IPS-20b (cell line): ENCODE measurements around the gene DTX1.

Experiments used
- H3K27ac ChIP-seq: one replicate; pipeline ENCODE4 v1.5.1; 2013; ENCODE audit warnings: low read length
- H3K27me3 ChIP-seq: 2 replicates; pipeline ENCODE4 v1.6.1; 2013; ENCODE audit warnings: mild to moderate bottlenecking, low read length, inconsistent platforms; ENCODE audit not compliant: insufficient read depth
- H3K36me3 ChIP-seq: 2 replicates; pipeline ENCODE4 v1.6.1; 2013; ENCODE audit warnings: low read depth, mild to moderate bottlenecking, inconsistent platforms, low read length, moderate library complexity; ENCODE audit not compliant: insufficient read depth
- H3K4me1 ChIP-seq: 2 replicates; pipeline ENCODE4 v1.6.1; 2013; ENCODE audit warnings: mild to moderate bottlenecking, control low read depth, inconsistent platforms, low read length, moderate library complexity; ENCODE audit not compliant: insufficient read depth
- H3K4me3 ChIP-seq: 2 replicates; pipeline ENCODE4 v1.5.1; 2013; ENCODE audit warnings: mild to moderate bottlenecking, low read length, inconsistent platforms
- H3K9ac ChIP-seq: 2 replicates; pipeline ENCODE4 v1.6.1; 2013; ENCODE audit warnings: low read depth, mild to moderate bottlenecking, inconsistent platforms, low read length, moderate library complexity
- H3K9me3 ChIP-seq: 2 replicates; pipeline ENCODE4 v1.6.1; 2013; ENCODE audit warnings: mild to moderate bottlenecking, low read depth, low read length, inconsistent platforms; ENCODE audit not compliant: insufficient read depth

DTX1 gene

GRCh38 chr12:113066813-113067400 is 10.4 kb downstream of the DTX1 start:
- Histone ChIP-seq H3K9ac (no peak overlapping the region), H3K4me1 (peaks cover 8% of the 10 kb centered on the region; the same call in 1 of the 2 replicates), H3K27me3 (peaks cover 27% of the 10 kb centered on the region), H3K36me3 (no peaks in the 10 kb centered on the region), H3K9me3 (no peaks in the 10 kb centered on the region), H3K4me3 (no peak overlapping the region), H3K27ac (no peak overlapping the region)

GRCh38 chr12:113067987-113068935 is 11.7 kb downstream of the DTX1 start:
- H3K4me3 ChIP-seq = no peak overlapping the region

GRCh38 chr12:113069149-113069548 is 12.6 kb downstream of the DTX1 start:
- no peaks in the 10 kb centered on the region for H3K4me1 ChIP-seq
- H3K36me3 ChIP-seq = no peaks in the 10 kb centered on the region
- no peak overlapping the region for H3K4me3 ChIP-seq
- peaks cover 10% of the 10 kb centered on the region for H3K27me3 ChIP-seq
- H3K9ac ChIP-seq = no peak overlapping the region
- H3K9me3 ChIP-seq = no peaks in the 10 kb centered on the region
- H3K27ac ChIP-seq = no peak overlapping the region

More at GRCh38 chr12:113067987-113068935, 11.7 kb downstream of the DTX1 start:
- Histone ChIP-seq H3K27ac (no peak overlapping the region), H3K9ac (no peak overlapping the region), H3K4me1 (no peaks in the 10 kb centered on the region), H3K36me3 (no peaks in the 10 kb centered on the region), H3K27me3 (peaks cover 17% of the 10 kb centered on the region), H3K9me3 (no peaks in the 10 kb centered on the region)

- H3K36me3 ChIP-seq = no peaks in the 10 kb centered on the region
- no peak overlapping the region for H3K4me3 ChIP-seq
- H3K27ac ChIP-seq = no peak overlapping the region
- H3K4me1 ChIP-seq = no peaks in the 10 kb centered on the region
- peaks cover 10% of the 10 kb centered on the region for H3K27me3 ChIP-seq
- H3K9me3 ChIP-seq = no peaks in the 10 kb centered on the region
- no peak overlapping the region for H3K9ac ChIP-seq
These were observed 13.2 kb downstream of the DTX1 start for GRCh38 chr12:113069751-113070116.

- no peak overlapping the region for H3K27ac ChIP-seq
- H3K9me3 ChIP-seq = no peaks in the 10 kb centered on the region
- no peak overlapping the region for H3K4me3 ChIP-seq
- H3K9ac ChIP-seq = no peak overlapping the region
- no peaks in the 10 kb centered on the region for H3K36me3 ChIP-seq
- H3K4me1 ChIP-seq = no peaks in the 10 kb centered on the region
- H3K27me3 ChIP-seq = peaks cover 13% of the 10 kb centered on the region
These were observed 13.8 kb downstream of the DTX1 start for GRCh38 chr12:113070117-113070906.

- Histone ChIP-seq H3K27me3 (peaks cover 24% of the 10 kb centered on the region), H3K36me3 (no peaks in the 10 kb centered on the region), H3K4me1 (no peaks in the 10 kb centered on the region), H3K4me3 (no peak overlapping the region), H3K9me3 (no peaks in the 10 kb centered on the region), H3K27ac (no peak overlapping the region), H3K9ac (no peak overlapping the region)
These were observed 14.9 kb downstream of the DTX1 start for GRCh38 chr12:113071135-113072112.

- Histone ChIP-seq H3K4me1 (no peaks in the 10 kb centered on the region), H3K9me3 (no peaks in the 10 kb centered on the region), H3K4me3 (no peak overlapping the region), H3K27ac (no peak overlapping the region), H3K9ac (no peak overlapping the region), H3K36me3 (no peaks in the 10 kb centered on the region), H3K27me3 (peaks cover 31% of the 10 kb centered on the region)
These were observed 15.6 kb downstream of the DTX1 start for GRCh38 chr12:113072136-113072535.

GRCh38 chr12:113073586-113073985 is 17.1 kb downstream of the DTX1 start:
- Histone ChIP-seq H3K9ac (no peak overlapping the region), H3K4me3 (no peak overlapping the region), H3K27me3 (peaks cover 45% of the 10 kb centered on the region), H3K27ac (no peak overlapping the region), H3K9me3 (no peaks in the 10 kb centered on the region), H3K4me1 (no peaks in the 10 kb centered on the region), H3K36me3 (no peaks in the 10 kb centered on the region)

- Histone ChIP-seq H3K27me3 (peaks cover 59% of the 10 kb centered on the region), H3K27ac (no peak overlapping the region), H3K9me3 (no peaks in the 10 kb centered on the region), H3K9ac (no peak overlapping the region), H3K36me3 (no peaks in the 10 kb centered on the region), H3K4me1 (no peaks in the 10 kb centered on the region), H3K4me3 (no peak overlapping the region)
These were observed 18.7 kb downstream of the DTX1 start for GRCh38 chr12:113075137-113075683.

GRCh38 chr12:113077057-113077858 is 20.7 kb downstream of the DTX1 start:
- Histone ChIP-seq H3K9me3 (no peaks in the 10 kb centered on the region), H3K4me1 (no peaks in the 10 kb centered on the region), H3K9ac (no peak overlapping the region), H3K36me3 (no peaks in the 10 kb centered on the region), H3K27ac (no peak overlapping the region), H3K27me3 (peaks cover 60% of the 10 kb centered on the region), H3K4me3 (peak overlapping the region; percentile 40)
